GM21447 (cell line): ENCODE results near the gene CLCN7.

ENCODE experiments used
- ATAC-seq: cut with Tn5 transposase; IDR thresholded peaks from one replicate; pipeline ENCODE4 v1.9.1; 2021; ENCODE audit not compliant: unreplicated experiment

The CLCN7 gene

DNA sequence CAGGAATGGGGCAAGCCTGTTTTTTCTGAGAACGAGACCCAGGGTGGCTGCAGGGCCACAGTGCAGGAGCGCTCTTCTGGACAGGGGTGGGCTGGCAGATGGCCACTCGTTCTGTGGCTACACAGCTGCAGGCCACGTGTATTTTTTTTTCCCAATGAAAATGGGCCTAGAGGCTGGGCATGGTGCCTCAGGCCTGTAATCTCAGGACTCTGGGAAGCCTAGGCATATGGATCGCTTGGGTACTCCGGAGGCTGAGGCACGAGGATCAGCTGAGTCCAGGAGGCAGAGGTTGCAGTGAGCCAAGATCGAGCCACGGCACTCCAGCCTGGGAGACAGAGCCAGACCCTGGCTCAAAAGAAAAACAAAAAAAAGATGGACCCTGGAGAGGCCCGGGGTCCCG is 67.1 kb downstream of the CLCN7 start:
- ATAC-seq: peak; percentile 7

DNA sequence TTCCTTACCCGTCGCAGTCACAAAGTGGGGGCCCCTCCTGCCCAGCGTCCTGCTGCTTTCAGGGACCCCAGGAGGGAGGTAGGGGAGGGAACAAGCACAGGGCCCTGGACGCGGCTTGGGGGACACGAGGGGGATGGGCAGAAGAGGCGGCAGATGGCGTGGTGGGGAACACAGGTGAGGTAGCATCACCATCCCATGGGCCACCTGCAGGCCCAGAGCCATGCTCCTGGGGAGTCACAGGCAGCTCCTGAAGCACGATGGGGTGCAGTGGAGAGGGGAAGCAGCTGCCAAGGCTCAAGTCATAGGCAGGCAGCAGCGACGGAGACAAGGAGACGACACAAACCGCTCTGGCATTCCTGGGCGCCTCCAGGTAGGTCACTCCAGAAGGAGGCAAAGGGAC is 71.1 kb downstream of the CLCN7 start:
- no peak for ATAC-seq

GRCh38 chr16:1403036-1403435 is 71.8 kb downstream of the CLCN7 start:
- no peak for ATAC-seq

DNA sequence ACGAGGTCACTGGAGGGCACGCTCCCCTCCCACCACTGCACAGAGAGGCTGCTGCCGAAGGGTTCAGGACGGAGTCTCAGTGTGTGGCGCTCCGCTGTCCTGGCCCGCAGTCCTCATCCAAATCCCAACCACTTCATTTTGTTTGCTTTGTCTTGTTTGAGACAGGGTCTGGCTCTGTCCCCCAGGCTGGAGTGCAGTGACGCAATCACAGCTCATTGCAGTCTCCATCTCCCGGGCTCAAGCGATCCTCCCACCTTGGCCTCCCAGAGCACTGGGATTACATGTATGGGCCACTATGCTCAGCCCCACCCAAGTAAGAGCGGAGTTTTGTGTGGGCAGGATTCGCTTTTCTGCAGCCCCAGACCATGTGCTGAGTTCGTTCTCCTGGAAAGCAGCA is 73.1 kb downstream of the CLCN7 start:
- no peak for ATAC-seq

DNA sequence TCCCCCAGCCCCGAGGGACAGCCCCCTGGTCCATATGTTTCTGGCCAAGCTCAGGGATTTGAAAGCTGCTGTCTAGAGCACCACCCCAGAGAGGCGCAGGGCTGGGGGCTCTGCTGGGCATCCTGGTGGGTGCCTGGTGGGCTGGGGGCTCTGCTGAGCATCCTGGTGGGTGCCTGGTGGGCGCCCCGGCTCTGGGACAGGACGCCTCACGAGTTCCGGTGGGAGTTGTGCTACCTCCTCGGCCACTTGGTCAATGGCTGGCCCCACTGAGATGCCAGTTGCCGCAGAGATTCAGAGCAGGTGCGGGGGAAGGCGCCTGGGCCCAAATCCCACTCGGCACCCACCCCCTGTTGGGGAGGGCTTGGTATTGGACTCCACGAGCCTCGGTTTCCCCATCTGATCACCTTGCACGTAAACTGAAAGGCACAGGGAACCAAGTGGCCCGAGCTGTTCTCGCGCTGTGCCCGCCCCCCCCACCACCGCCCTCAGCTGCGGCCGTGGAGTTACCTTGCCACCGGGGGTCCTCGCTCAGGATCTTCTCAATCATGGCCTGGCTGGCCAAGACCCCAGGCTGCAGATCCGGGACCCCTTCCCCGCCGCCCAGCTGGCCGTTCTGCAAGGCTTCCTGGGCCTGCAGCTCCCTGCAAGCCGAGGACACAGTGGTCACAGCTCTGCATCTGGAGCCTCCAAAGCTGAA is 73.6 kb downstream of the CLCN7 start:
- no peak for ATAC-seq

GRCh38 chr16:1398826-1399581 is 75.8 kb downstream of the CLCN7 start:
- no peak for ATAC-seq

- no peak for ATAC-seq
Measured at GRCh38 chr16:1398351-1398750, 76.5 kb downstream of the CLCN7 start.

GRCh38 chr16:1397779-1398178 is 77.0 kb downstream of the CLCN7 start:
- ATAC-seq: no peak

DNA sequence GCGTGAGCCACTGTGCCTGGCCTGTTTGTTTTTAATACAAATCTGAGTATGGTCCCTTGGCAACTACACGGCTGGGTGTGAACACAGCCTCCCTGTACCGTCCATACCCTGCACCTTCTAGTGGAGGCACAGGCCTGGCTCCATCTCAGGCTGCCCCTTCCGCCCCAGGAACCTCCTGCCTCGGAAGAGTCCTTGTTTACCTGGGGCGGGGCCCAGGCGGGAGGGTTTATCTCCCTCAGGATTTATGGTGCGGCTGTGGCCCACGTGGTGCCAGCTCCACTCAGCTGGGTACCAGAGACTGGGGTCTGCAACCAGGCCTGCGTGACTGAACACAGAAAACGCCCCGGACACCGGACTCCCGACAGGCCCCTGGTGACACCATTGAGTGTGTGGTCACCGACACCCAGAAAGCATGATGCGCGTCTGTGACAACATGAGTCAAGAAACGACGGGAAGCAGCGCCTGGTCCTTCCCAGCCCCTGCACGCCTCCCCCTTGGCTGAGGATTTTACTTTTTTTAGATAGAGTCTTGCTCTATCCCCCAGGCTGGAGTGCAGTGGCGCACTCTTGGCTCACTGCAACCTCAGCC is 79.3 kb downstream of the CLCN7 start:
- ATAC-seq: no peak
